ENCODE data around the gene SCAI.
"Not testable (repeated sequence)": the region's sequence is repeated elsewhere in the genome, so short reads cannot be mapped to it uniquely, and the experiment has no call there.

The SCAI gene

GRCh38 chr9:124940894-124941678 lies 202.2 kb downstream of the SCAI start, which contains the start of gene GOLGA1:
Gene GOLGA1 (minus strand): TSS chr9:124941083. CDS start chr9:124938711, 2,372 bp downstream.
- peak; percentile 94 for DNase-seq

GRCh38 chr9:124940521-124940893 lies 202.8 kb downstream of the SCAI start:
- DNase-seq, result no peak

GRCh38 chr9:124939944-124940343 lies 203.4 kb downstream of the SCAI start:
- DNase-seq, result no peak

GRCh38 chr9:124934290-124934689 lies 209.0 kb downstream of the SCAI start:
- no peak for DNase-seq

- DNase-seq, result no peak
Observed at GRCh38 chr9:124932333-124932732, 211.0 kb downstream of the SCAI start.

GRCh38 chr9:124929464-124929863 lies 213.9 kb downstream of the SCAI start:
- no peak for DNase-seq

GRCh38 chr9:124928116-124928515 lies 215.2 kb downstream of the SCAI start:
- no peak for DNase-seq

- not testable (repeated sequence) for DNase-seq
Observed at GRCh38 chr9:124920394-124920793, 222.9 kb downstream of the SCAI start.

GRCh38 chr9:124914753-124915405 lies 228.4 kb downstream of the SCAI start:
- no peak for DNase-seq

- no peak for DNase-seq
Observed at GRCh38 chr9:124913378-124913777, 229.9 kb downstream of the SCAI start.

GRCh38 chr9:124911766-124912165 lies 231.6 kb downstream of the SCAI start:
- DNase-seq, result no peak

GRCh38 chr9:124908098-124908497 lies 235.2 kb downstream of the SCAI start:
- DNase-seq, result no peak

- no peak for DNase-seq
Observed at GRCh38 chr9:124906966-124907365, 236.4 kb downstream of the SCAI start.

GRCh38 chr9:124899845-124900244 lies 243.5 kb downstream of the SCAI start:
- DNase-seq, result no peak

- DNase-seq, result no peak
Observed at GRCh38 chr9:124897570-124898460, 245.5 kb downstream of the SCAI start.

- DNase-seq, result peak; percentile 45
Observed at GRCh38 chr9:124894741-124895170, 248.6 kb downstream of the SCAI start.

- peak; percentile 45 for DNase-seq
Observed at GRCh38 chr9:124894035-124894740, 249.1 kb downstream of the SCAI start.

Measured in activated T-cell treated with anti-CD3 and anti-CD28 coated beads, Interleukin-2, amount 50 U/mL, for 1 hour (primary cell).